Colonic mucosa (tissue), 4 donors: Measurements from ENCODE around the gene POLE3. TPM values are rescaled to one million over a fixed set of nuclear protein-coding genes. Genes with fewer than 3 reads are reported as not detected.

ENCODE experiments used
- DNase-seq: peaks from one replicate; pipeline ENCODE4 v3.0.0-alpha.2; 2020
- H3K27ac ChIP-seq: fragments of 200-600 bp; one replicate; pipeline ENCODE4 v1.8.0; 2021
- H3K27me3 ChIP-seq: fragments of 200-600 bp; one replicate; pipeline ENCODE4 v1.8.0; 2021
- H3K36me3 ChIP-seq: fragments of 200-600 bp; one replicate; pipeline ENCODE4 v1.8.0; 2021
- H3K4me1 ChIP-seq: fragments of 200-600 bp; one replicate; pipeline ENCODE4 v1.8.0; 2021; ENCODE audit warnings: mild to moderate bottlenecking
- H3K4me3 ChIP-seq: fragments of 200-600 bp; one replicate; pipeline ENCODE4 v1.8.0; 2021
- H3K9ac ChIP-seq, 2 donors: one replicate each; pipeline ENCODE4 v1.7.0; 2013; ENCODE audit warnings: control low read depth in 2 of 2, low read depth in 2 of 2, low read length in 2 of 2
- H3K9me3 ChIP-seq: fragments of 200-600 bp; one replicate; pipeline ENCODE4 v1.8.0; 2021
- CTCF ChIP-seq: fragments of 200-600 bp; IDR thresholded peaks from one replicate; pipeline ENCODE4 v1.8.0; 2022; ENCODE audit warnings: antibody characterized with exemption, mild to moderate bottlenecking
- intact Hi-C: fragments of 100-400 bp; cut with DNase I; formaldehyde crosslinking; loops from one replicate; pipeline ENCODE4 v1.14.1; 2022
- total RNA-seq, 2 donors: library from RNA; stranded (reverse); fragmentation: NEBNext Ultra II Directional in 1 of 2; extraction: Animal tissue kit (Norgen Biotek cat#: 25700) in 1 of 2; gene quantifications; one replicate each; pipeline ENCODE4 v1.2.1, GENCODE V29; 2021
- donor health status: healthy.
- donor health status: DM: no; HTN: no; CAD: no.
- donor health status: DM: no; HTN: no; CAD: no.

The POLE3 gene
- total RNA-seq, 2 donors from 2014 or later = 27.0 to 46.6 TPM

DNA sequence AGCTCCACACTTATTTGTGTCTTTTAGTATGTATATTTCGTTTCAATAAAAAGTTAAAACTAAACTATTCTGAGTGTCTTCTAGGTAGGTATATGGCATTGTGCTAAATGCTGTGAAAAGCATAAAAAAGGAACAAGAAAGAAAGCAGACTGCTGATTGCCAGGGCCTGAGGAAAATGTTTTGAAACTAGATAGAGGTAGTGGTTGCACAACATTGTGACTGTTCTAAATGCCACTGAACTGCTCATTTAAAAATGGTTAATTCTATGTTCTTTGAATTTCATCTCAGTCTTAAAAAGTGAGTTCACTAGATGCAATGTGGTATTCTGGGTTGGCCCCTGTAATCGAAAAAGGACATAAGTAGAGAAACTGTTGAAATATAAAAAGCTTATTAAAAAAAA, 6.8 kb downstream of the POLE3 start:
- intact Hi-C loops = loop anchor here (2.0 kb wide), 1 partner anchor 93 kb away; no protein-coding TSS in a partner anchor
- TF ChIP-seq CTCF = no peak
- no peak overlapping the region for H3K9ac ChIP-seq
- H3K9me3 ChIP-seq = no peaks in the 10 kb centered on the region
- H3K4me3 ChIP-seq = no peak overlapping the region
- H3K27me3 ChIP-seq = no peaks in the 10 kb centered on the region
- H3K4me1 ChIP-seq = no peaks in the 10 kb centered on the region
- no peak for DNase-seq
- no peaks in the 10 kb centered on the region for H3K36me3 ChIP-seq
- H3K27ac ChIP-seq = no peak overlapping the region

GRCh38 chr9:113401027-113401792, 9.3 kb downstream of the POLE3 start, which contains the start of gene ALAD:
ALAD (minus strand) TSS chr9:113401284; CDS start chr9:113393559, 7,725 bp downstream.
- Histone ChIP-seq H3K27ac (peak within 1 kb of the TSS; percentile 52), H3K27me3 (no peaks in the 10 kb centered on the region), H3K9me3 (no peaks in the 10 kb centered on the region), H3K4me1 (no peaks in the 10 kb centered on the region), H3K4me3 (peak within 1 kb of the TSS; percentile 75), H3K36me3 (no peaks in the 10 kb centered on the region), H3K9ac (peak within 1 kb of the TSS; percentile 73 to 83)
- peak; percentile 100 for DNase-seq
- intact Hi-C loops = no loop called here
- TF ChIP-seq CTCF = peak; percentile 92

- Histone ChIP-seq H3K9me3 (no peaks in the 10 kb centered on the region), H3K4me1 (no peaks in the 10 kb centered on the region), H3K27me3 (no peaks in the 10 kb centered on the region), H3K9ac (peak overlapping the region in 1 of 2 donors; percentile 83), H3K27ac (no peak overlapping the region), H3K4me3 (no peak overlapping the region), H3K36me3 (no peaks in the 10 kb centered on the region)
- TF ChIP-seq CTCF = no peak
- intact Hi-C loops = no loop called here
- no peak for DNase-seq
Measured at GRCh38 chr9:113399646-113400200, 10.8 kb downstream of the POLE3 start.

DNA sequence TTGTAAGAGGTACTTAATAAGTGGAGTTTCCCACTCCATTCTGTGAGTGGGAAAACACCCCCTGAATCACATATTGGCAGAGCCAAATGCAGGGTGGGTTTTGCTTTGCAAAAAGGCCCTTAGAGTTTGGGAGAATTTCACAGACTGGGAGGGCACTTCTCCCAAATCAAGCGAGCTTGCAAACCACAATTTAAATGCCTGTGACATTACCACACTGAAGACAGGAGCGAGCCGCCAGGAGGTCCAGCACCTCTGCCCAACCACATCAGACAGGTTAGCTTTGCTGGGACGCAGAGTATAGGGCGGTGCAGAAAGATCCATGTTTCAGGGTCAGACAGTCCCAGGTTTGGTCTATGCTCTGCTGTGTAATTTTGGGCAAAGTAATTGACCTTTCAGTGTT, 11.7 kb downstream of the POLE3 start:
- no peak overlapping the region for H3K9ac ChIP-seq

GRCh38 chr9:113397203-113397631, 13.3 kb downstream of the POLE3 start:
- DNase-seq = peak; percentile 51
- no peaks in the 10 kb centered on the region for H3K4me1 ChIP-seq
- intact Hi-C loops = no loop called here
- no peaks in the 10 kb centered on the region for H3K27me3 ChIP-seq
- peak overlapping the region in 1 of 2 donors; percentile 31 for H3K9ac ChIP-seq
- H3K9me3 ChIP-seq = no peaks in the 10 kb centered on the region
- no peak for TF ChIP-seq CTCF
- H3K4me3 ChIP-seq = no peak overlapping the region
- H3K36me3 ChIP-seq = no peaks in the 10 kb centered on the region
- no peak overlapping the region for H3K27ac ChIP-seq

More for the DNA sequence above, 11.7 kb downstream of the POLE3 start:
- no peaks in the 10 kb centered on the region for H3K36me3 ChIP-seq
- no peak for TF ChIP-seq CTCF
- no peak overlapping the region for H3K27ac ChIP-seq
- intact Hi-C loops = no loop called here
- no peak overlapping the region for H3K4me3 ChIP-seq
- H3K27me3 ChIP-seq = no peaks in the 10 kb centered on the region
- no peaks in the 10 kb centered on the region for H3K4me1 ChIP-seq
- H3K9me3 ChIP-seq = no peaks in the 10 kb centered on the region
- no peak for DNase-seq
